ENCODE data around the gene AKAP13. TPM values are rescaled to one million over a fixed set of nuclear protein-coding genes. Genes with fewer than 3 reads are reported as not detected.

AKAP13 gene
- total and polyA plus RNA-seq, 2 of the 8 experiments (the other 6 are each of a cell fraction or from before 2014, with no cell fraction given): 14.0 to 46.2 TPM

DNA sequence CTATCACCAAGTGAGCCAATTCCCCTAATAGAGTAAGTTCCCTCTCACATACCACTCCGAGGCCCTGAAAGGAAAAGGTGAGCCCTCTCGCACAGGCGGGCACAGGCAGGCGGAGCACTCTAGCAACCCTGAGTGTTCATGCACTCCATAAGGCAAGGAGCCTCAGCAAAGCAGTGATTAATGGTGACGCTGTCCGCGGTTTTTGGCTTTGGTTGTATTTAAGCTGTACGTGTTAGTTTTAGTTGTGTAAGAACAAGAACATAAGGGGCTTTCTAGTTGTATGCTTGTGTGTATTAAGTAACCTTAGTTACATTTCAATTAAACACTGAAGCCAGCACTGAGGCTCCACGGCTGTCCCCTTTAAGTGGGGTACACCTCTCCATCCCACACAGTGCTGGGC, 381.2 kb downstream of the AKAP13 start:
- peaks cover 18% of the 10 kb centered on the region for H3K79me1 ChIP-seq (ENCODE audit: low read depth, low read length)
- no peak overlapping the region for H2AFZ ChIP-seq (ENCODE audit: low read length)
- WGBS, 2 experiments (ENCODE audit: extremely low coverage in 1 of 2, insufficient coverage in 1 of 2, insufficient read length in 1 of 2, insufficient replicate concordance in 2 of 2, low coverage in 1 of 2, low lambda C conversion rate in 2 of 2, missing lambda C conversion rate in 1 of 2): 98% methylated on average over 9 of the region's 9 CpGs; no CpG with 5 or more reads in 1 of the 2 experiments
- no peak for FAIRE-seq
- H3K27me3 ChIP-seq (replicated peaks in 1 of 4; ENCODE audit: control insufficient read depth in 3 of 4, extremely low read depth in 1 of 4, insufficient read depth in 3 of 4, low read length in 3 of 4): no peaks in the 10 kb centered on the region
- H3K79me2 ChIP-seq (ENCODE audit: control insufficient read depth in 1 of 2, insufficient read depth in 2 of 2, low read length in 2 of 2): peaks cover 0 to 33% of the 10 kb centered on the region in 2 experiments; a peak in 2 of 4 replicates
- H3K18ac ChIP-seq (ENCODE audit: extremely low read depth, low read length): no peak overlapping the region
- no peak overlapping the region for H3K27ac ChIP-seq (ENCODE audit: low read depth, low read length)
- H4K20me1 ChIP-seq (replicated peaks in 1 of 2; ENCODE audit: control insufficient read depth in 1 of 2, insufficient read depth in 2 of 2, low read length in 2 of 2): peaks cover 8 to 16% of the 10 kb centered on the region in 2 experiments
- H3K4me2 ChIP-seq (ENCODE audit: insufficient read depth in 1 of 2, low read depth in 2 of 2, low read length in 2 of 2): no peak overlapping the region
- no peak for DNase-seq (ENCODE audit: low read depth in 1 of 2, low spot score in 2 of 2)
- no peak overlapping the region for H2AK5ac ChIP-seq (ENCODE audit: low read depth, low read length)
- H3K36me3 ChIP-seq (ENCODE audit: control insufficient read depth in 2 of 4, insufficient read depth in 4 of 4, low read length in 3 of 4): peaks cover 0 to 2% (median 0%) of the 10 kb centered on the region in 4 experiments; a peak in 4 of 8 replicates
- H2BK5ac ChIP-seq (ENCODE audit: low read depth, low read length): no peak overlapping the region
- H3K9me3 ChIP-seq (ENCODE audit: insufficient read depth in 2 of 2, low read depth in 1 of 2, low read length in 1 of 2): no peaks in the 10 kb centered on the region
- no peak overlapping the region for H3K9ac ChIP-seq (replicated peaks in 1 of 4; ENCODE audit: extremely low read depth in 1 of 4, low read depth in 3 of 4, low read length in 3 of 4)
- no peak overlapping the region for H2BK120ac ChIP-seq (replicated peaks; ENCODE audit: low read depth, low read length)
- H2BK15ac ChIP-seq (ENCODE audit: low read length): no peak overlapping the region
- no peaks in the 10 kb centered on the region for H3K23me2 ChIP-seq (ENCODE audit: low read depth, low read length)
- no peak overlapping the region for H2BK20ac ChIP-seq (ENCODE audit: low read length)
- ChIA-PET POLR2A (ENCODE audit: partially characterized antibody) (interaction anchor here (5.1 kb wide), 1 partner anchor 10 kb away, joined by 22 read pairs; no protein-coding TSS in a partner anchor), CTCF (ENCODE audit: partially characterized antibody) (interaction anchor here (1.6 to 3.9 kb wide), 3 partner anchors 8 to 16 kb away, joined by 5 to 14 read pairs (median 10); no protein-coding TSS in a partner anchor)
- no peak overlapping the region for H2BK12ac ChIP-seq (ENCODE audit: low read depth, low read length)
- no peak overlapping the region for H4K5ac ChIP-seq (ENCODE audit: insufficient read length, low read depth, low read length)
- peaks cover 0 to 7% (median 3%) of the 10 kb centered on the region in 4 experiments; a peak in 4 of 7 replicates for H3K4me1 ChIP-seq (replicated peaks in 1 of 4; ENCODE audit: control insufficient read depth in 3 of 4, insufficient read depth in 4 of 4, low read length in 3 of 4)
- no peak overlapping the region for H4K91ac ChIP-seq (replicated peaks; ENCODE audit: insufficient read length, low read length)
- no peak overlapping the region for H3K23ac ChIP-seq (ENCODE audit: insufficient read length)
- no peak overlapping the region for H3K56ac ChIP-seq (replicated peaks; ENCODE audit: insufficient read length, low read depth, low read length)
- H3K4me3 ChIP-seq (ENCODE audit: extremely low read depth in 1 of 4, insufficient read depth in 2 of 4, low read depth in 3 of 4, low read length in 4 of 4): no peak overlapping the region
- TF ChIP-seq, protein P1, sequence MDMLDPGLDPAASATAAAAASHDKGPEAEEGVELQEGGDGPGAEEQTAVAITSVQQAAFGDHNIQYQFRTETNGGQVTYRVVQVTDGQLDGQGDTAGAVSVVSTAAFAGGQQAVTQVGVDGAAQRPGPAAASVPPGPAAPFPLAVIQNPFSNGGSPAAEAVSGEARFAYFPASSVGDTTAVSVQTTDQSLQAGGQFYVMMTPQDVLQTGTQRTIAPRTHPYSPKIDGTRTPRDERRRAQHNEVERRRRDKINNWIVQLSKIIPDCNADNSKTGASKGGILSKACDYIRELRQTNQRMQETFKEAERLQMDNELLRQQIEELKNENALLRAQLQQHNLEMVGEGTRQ (IDR thresholded peaks at IDR 0.05; ENCODE audit: low read length): no peak
- TF ChIP-seq CHD1 (IDR thresholded peaks at IDR 0.05; ENCODE audit: low read depth, low read length): no peak
- no peak for TF ChIP-seq CBX5 (IDR thresholded peaks at IDR 0.05; ENCODE audit: low read depth, low read length)
- no peak for TF ChIP-seq FOSL1 (IDR thresholded peaks at IDR 0.05; ENCODE audit: insufficient read depth, low read depth, low read length)
- no peak for TF ChIP-seq JUN (IDR thresholded peaks at IDR 0.05; ENCODE audit: low read depth, low read length)
- TF ChIP-seq BACH1 (IDR thresholded peaks at IDR 0.05; ENCODE audit: low read length): no peak
- TF ChIP-seq TAF7 (optimal IDR thresholded peaks at IDR 0.05; ENCODE audit: borderline replicate concordance, low read depth, low read length): no peak
- peak overlapping the region; percentile 72; the same call in 1 of the 2 replicates for H4K8ac ChIP-seq (ENCODE audit: extremely low read depth, insufficient read depth, low read length)
- H3K4ac ChIP-seq (replicated peaks; ENCODE audit: insufficient read length, low read depth, low read length): no peak overlapping the region
- H3K14ac ChIP-seq (ENCODE audit: insufficient read length): no peak overlapping the region

Measured in H1 (cell line).